ENCODE measurements around the gene MYH13.
"Not testable (repeated sequence)": the region's sequence is repeated elsewhere in the genome, so short reads cannot be mapped to it uniquely, and the experiment has no call there.

MYH13 gene

GRCh38 chr17:10309003-10309974, 63.5 kb downstream of the MYH13 start:
- no peaks in the 10 kb centered on the region for H3K27me3 ChIP-seq (replicated peaks; ENCODE audit: control insufficient read depth, insufficient read depth, low read length, poor library complexity, severe bottlenecking)
- H3K27ac ChIP-seq (ENCODE audit: insufficient read depth, low read length, poor library complexity, severe bottlenecking), result no peak overlapping the region
- no peak for DNase-seq
- no peaks in the 10 kb centered on the region for H3K9me3 ChIP-seq (ENCODE audit: control insufficient read depth, low read length)
- H3K4me1 ChIP-seq (ENCODE audit: control insufficient read depth, insufficient read depth, low read length, poor library complexity, severe bottlenecking), result no peaks in the 10 kb centered on the region
- H3K36me3 ChIP-seq (ENCODE audit: control insufficient read depth, insufficient read depth, low read length), result no peaks in the 10 kb centered on the region
- no peak overlapping the region for H3K4me3 ChIP-seq (ENCODE audit: insufficient read depth, low read depth, low read length, poor library complexity, severe bottlenecking)

- H3K36me3 ChIP-seq (ENCODE audit: control insufficient read depth, insufficient read depth, low read length), result no peaks in the 10 kb centered on the region
- H3K27me3 ChIP-seq (replicated peaks; ENCODE audit: control insufficient read depth, insufficient read depth, low read length, poor library complexity, severe bottlenecking), result no peaks in the 10 kb centered on the region
- no peak overlapping the region for H3K27ac ChIP-seq (ENCODE audit: insufficient read depth, low read length, poor library complexity, severe bottlenecking)
- no peaks in the 10 kb centered on the region for H3K9me3 ChIP-seq (ENCODE audit: control insufficient read depth, low read length)
- no peak for DNase-seq
- H3K4me3 ChIP-seq (ENCODE audit: insufficient read depth, low read depth, low read length, poor library complexity, severe bottlenecking), result no peak overlapping the region
- H3K4me1 ChIP-seq (ENCODE audit: control insufficient read depth, insufficient read depth, low read length, poor library complexity, severe bottlenecking), result no peaks in the 10 kb centered on the region
Measured at GRCh38 chr17:10306585-10306984, 66.2 kb downstream of the MYH13 start.

- Histone ChIP-seq H3K9me3 (ENCODE audit: control insufficient read depth, low read length) (no peaks in the 10 kb centered on the region), H3K4me1 (ENCODE audit: control insufficient read depth, insufficient read depth, low read length, poor library complexity, severe bottlenecking) (no peaks in the 10 kb centered on the region), H3K36me3 (ENCODE audit: control insufficient read depth, insufficient read depth, low read length) (no peaks in the 10 kb centered on the region), H3K27ac (ENCODE audit: insufficient read depth, low read length, poor library complexity, severe bottlenecking) (no peak overlapping the region), H3K4me3 (ENCODE audit: insufficient read depth, low read depth, low read length, poor library complexity, severe bottlenecking) (no peak overlapping the region), H3K27me3 (replicated peaks; ENCODE audit: control insufficient read depth, insufficient read depth, low read length, poor library complexity, severe bottlenecking) (no peaks in the 10 kb centered on the region)
- no peak for DNase-seq
Measured at GRCh38 chr17:10305398-10305797, 67.4 kb downstream of the MYH13 start.

GRCh38 chr17:10304758-10305300, 68.0 kb downstream of the MYH13 start:
- no peak for DNase-seq
- Histone ChIP-seq H3K27me3 (replicated peaks; ENCODE audit: control insufficient read depth, insufficient read depth, low read length, poor library complexity, severe bottlenecking) (no peaks in the 10 kb centered on the region), H3K9me3 (ENCODE audit: control insufficient read depth, low read length) (no peaks in the 10 kb centered on the region), H3K27ac (ENCODE audit: insufficient read depth, low read length, poor library complexity, severe bottlenecking) (no peak overlapping the region), H3K36me3 (ENCODE audit: control insufficient read depth, insufficient read depth, low read length) (no peaks in the 10 kb centered on the region), H3K4me3 (ENCODE audit: insufficient read depth, low read depth, low read length, poor library complexity, severe bottlenecking) (no peak overlapping the region), H3K4me1 (ENCODE audit: control insufficient read depth, insufficient read depth, low read length, poor library complexity, severe bottlenecking) (no peaks in the 10 kb centered on the region)

- no peaks in the 10 kb centered on the region for H3K27me3 ChIP-seq (replicated peaks; ENCODE audit: control insufficient read depth, insufficient read depth, low read length, poor library complexity, severe bottlenecking)
- H3K4me3 ChIP-seq (ENCODE audit: insufficient read depth, low read depth, low read length, poor library complexity, severe bottlenecking), result no peak overlapping the region
- DNase-seq, result no peak
- no peak overlapping the region for H3K27ac ChIP-seq (ENCODE audit: insufficient read depth, low read length, poor library complexity, severe bottlenecking)
- no peaks in the 10 kb centered on the region for H3K36me3 ChIP-seq (ENCODE audit: control insufficient read depth, insufficient read depth, low read length)
- no peaks in the 10 kb centered on the region for H3K4me1 ChIP-seq (ENCODE audit: control insufficient read depth, insufficient read depth, low read length, poor library complexity, severe bottlenecking)
- H3K9me3 ChIP-seq (ENCODE audit: control insufficient read depth, low read length), result no peaks in the 10 kb centered on the region
Measured at GRCh38 chr17:10297691-10298090, 75.1 kb downstream of the MYH13 start.

GRCh38 chr17:10295728-10296343, 77.0 kb downstream of the MYH13 start:
- H3K27me3 ChIP-seq (replicated peaks; ENCODE audit: control insufficient read depth, insufficient read depth, low read length, poor library complexity, severe bottlenecking), result no peaks in the 10 kb centered on the region
- no peak for DNase-seq
- no peaks in the 10 kb centered on the region for H3K4me1 ChIP-seq (ENCODE audit: control insufficient read depth, insufficient read depth, low read length, poor library complexity, severe bottlenecking)
- H3K36me3 ChIP-seq (ENCODE audit: control insufficient read depth, insufficient read depth, low read length), result no peaks in the 10 kb centered on the region
- H3K9me3 ChIP-seq (ENCODE audit: control insufficient read depth, low read length), result no peaks in the 10 kb centered on the region
- no peak overlapping the region for H3K4me3 ChIP-seq (ENCODE audit: insufficient read depth, low read depth, low read length, poor library complexity, severe bottlenecking)
- no peak overlapping the region for H3K27ac ChIP-seq (ENCODE audit: insufficient read depth, low read length, poor library complexity, severe bottlenecking)

GRCh38 chr17:10294180-10294579, 78.6 kb downstream of the MYH13 start:
- Histone ChIP-seq H3K9me3 (ENCODE audit: control insufficient read depth, low read length) (no peaks in the 10 kb centered on the region), H3K4me1 (ENCODE audit: control insufficient read depth, insufficient read depth, low read length, poor library complexity, severe bottlenecking) (no peaks in the 10 kb centered on the region)
- no peak for DNase-seq

GRCh38 chr17:10292057-10292937, 80.5 kb downstream of the MYH13 start:
- no peaks in the 10 kb centered on the region for H3K27me3 ChIP-seq (replicated peaks; ENCODE audit: control insufficient read depth, insufficient read depth, low read length, poor library complexity, severe bottlenecking)
- no peak for DNase-seq

More at GRCh38 chr17:10294180-10294579, 78.6 kb downstream of the MYH13 start:
- Histone ChIP-seq H3K27me3 (replicated peaks; ENCODE audit: control insufficient read depth, insufficient read depth, low read length, poor library complexity, severe bottlenecking) (no peaks in the 10 kb centered on the region), H3K4me3 (ENCODE audit: insufficient read depth, low read depth, low read length, poor library complexity, severe bottlenecking) (no peak overlapping the region), H3K36me3 (ENCODE audit: control insufficient read depth, insufficient read depth, low read length) (no peaks in the 10 kb centered on the region), H3K27ac (ENCODE audit: insufficient read depth, low read length, poor library complexity, severe bottlenecking) (no peak overlapping the region)

GRCh38 chr17:10291576-10291975, 81.2 kb downstream of the MYH13 start:
- H3K36me3 ChIP-seq (ENCODE audit: control insufficient read depth, insufficient read depth, low read length); H3K9me3 ChIP-seq (ENCODE audit: control insufficient read depth, low read length); H3K27me3 ChIP-seq (replicated peaks; ENCODE audit: control insufficient read depth, insufficient read depth, low read length, poor library complexity, severe bottlenecking); H3K27ac ChIP-seq (ENCODE audit: insufficient read depth, low read length, poor library complexity, severe bottlenecking); DNase-seq; H3K4me3 ChIP-seq (ENCODE audit: insufficient read depth, low read depth, low read length, poor library complexity, severe bottlenecking); H3K4me1 ChIP-seq (ENCODE audit: control insufficient read depth, insufficient read depth, low read length, poor library complexity, severe bottlenecking): not testable (repeated sequence)

More at GRCh38 chr17:10292057-10292937, 80.5 kb downstream of the MYH13 start:
- Histone ChIP-seq H3K4me3 (ENCODE audit: insufficient read depth, low read depth, low read length, poor library complexity, severe bottlenecking) (no peak overlapping the region), H3K27ac (ENCODE audit: insufficient read depth, low read length, poor library complexity, severe bottlenecking) (no peak overlapping the region), H3K4me1 (ENCODE audit: control insufficient read depth, insufficient read depth, low read length, poor library complexity, severe bottlenecking) (no peaks in the 10 kb centered on the region), H3K9me3 (ENCODE audit: control insufficient read depth, low read length) (no peaks in the 10 kb centered on the region), H3K36me3 (ENCODE audit: control insufficient read depth, insufficient read depth, low read length) (no peaks in the 10 kb centered on the region)
